22Rv1 (cell line): Measurements from ENCODE around the gene PDLIM5.

Source experiments
- H3K27ac ChIP-seq: fragments of 450-650 bp; 2 replicates; pipeline ENCODE4 v1.5.1; 2017
- ZFX ChIP-seq: fragments of 450-650 bp; IDR thresholded peaks from 2 replicates; pipeline ENCODE4 v1.6.1; 2017; ENCODE audit warnings: antibody characterized with exemption, borderline replicate concordance
- TF ChIP-seq, protein P1 (sequence below): fragments of 450-650 bp; IDR thresholded peaks from 2 replicates; pipeline ENCODE4 v1.5.1; 2017; ENCODE audit warnings: mild to moderate bottlenecking

The PDLIM5 gene

DNA sequence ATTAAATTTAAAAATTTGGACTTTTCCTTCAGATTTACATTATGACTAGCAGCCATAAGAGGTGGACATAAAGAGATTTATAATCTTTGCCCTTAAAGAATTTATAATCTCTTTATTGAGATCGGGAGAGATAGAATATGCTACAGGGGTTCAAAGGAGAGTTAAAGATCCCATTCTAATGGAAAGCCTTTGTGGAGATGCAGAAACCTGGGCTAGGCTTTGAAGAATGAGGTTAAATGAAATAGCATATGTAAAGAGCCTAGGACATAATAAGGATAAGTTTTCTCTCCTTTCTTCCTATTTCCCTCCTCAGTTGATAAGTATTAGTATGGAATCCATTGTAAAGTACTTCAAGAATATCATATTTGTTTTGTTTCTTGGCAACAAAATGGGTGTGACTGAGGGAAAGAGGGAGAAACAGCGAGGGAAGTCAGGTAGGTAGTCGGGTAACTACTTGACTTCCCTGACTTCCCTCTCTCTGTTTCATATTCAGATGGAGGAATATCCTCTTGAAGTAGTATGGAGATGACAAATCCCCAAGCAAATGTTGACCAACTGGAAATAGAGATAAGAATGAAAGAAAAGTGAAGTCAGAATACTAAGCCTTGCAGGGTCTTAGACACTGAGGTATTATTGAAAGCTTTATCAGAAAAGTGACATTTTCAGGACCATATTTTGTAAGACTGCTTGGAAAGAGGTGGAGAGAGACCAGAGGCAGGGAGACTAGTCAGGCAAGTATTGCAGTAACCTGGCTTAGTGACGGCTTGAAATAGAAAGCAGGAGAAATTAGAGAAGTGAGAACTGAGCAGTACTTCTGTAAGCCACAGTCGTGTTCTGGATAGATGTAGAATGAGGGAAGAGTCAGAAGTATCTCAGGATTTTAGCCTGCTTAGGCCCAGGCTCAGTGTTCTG lies 82.9 kb downstream of the PDLIM5 start:
- H3K27ac ChIP-seq: no peak overlapping the region

DNA sequence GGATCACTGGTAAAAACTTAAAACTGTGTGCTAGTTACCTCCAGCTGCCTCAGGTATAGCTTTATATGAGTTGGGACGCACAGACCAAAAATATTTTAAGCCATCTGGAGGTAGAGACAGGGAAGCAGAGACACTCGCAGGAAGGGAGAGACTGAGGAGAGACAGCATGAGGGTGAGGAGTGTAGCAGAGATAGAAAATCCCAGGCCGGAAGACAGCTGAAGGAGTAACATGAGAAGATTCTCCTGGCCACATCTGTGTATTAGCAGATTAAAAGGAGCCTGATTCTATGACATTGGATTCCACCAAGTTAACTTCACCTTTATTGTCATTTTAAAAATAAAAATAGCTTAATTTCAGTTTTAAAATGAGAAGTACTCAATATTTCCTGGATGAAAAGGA lies 84.3 kb downstream of the PDLIM5 start:
- TF ChIP-seq, protein P1, sequence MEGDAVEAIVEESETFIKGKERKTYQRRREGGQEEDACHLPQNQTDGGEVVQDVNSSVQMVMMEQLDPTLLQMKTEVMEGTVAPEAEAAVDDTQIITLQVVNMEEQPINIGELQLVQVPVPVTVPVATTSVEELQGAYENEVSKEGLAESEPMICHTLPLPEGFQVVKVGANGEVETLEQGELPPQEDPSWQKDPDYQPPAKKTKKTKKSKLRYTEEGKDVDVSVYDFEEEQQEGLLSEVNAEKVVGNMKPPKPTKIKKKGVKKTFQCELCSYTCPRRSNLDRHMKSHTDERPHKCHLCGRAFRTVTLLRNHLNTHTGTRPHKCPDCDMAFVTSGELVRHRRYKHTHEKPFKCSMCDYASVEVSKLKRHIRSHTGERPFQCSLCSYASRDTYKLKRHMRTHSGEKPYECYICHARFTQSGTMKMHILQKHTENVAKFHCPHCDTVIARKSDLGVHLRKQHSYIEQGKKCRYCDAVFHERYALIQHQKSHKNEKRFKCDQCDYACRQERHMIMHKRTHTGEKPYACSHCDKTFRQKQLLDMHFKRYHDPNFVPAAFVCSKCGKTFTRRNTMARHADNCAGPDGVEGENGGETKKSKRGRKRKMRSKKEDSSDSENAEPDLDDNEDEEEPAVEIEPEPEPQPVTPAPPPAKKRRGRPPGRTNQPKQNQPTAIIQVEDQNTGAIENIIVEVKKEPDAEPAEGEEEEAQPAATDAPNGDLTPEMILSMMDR: no peak
- no peak for TF ChIP-seq ZFX
- no peak overlapping the region for H3K27ac ChIP-seq

More for the DNA sequence above, 82.9 kb downstream of the PDLIM5 start:
- TF ChIP-seq, protein P1: no peak
- TF ChIP-seq ZFX: no peak

DNA sequence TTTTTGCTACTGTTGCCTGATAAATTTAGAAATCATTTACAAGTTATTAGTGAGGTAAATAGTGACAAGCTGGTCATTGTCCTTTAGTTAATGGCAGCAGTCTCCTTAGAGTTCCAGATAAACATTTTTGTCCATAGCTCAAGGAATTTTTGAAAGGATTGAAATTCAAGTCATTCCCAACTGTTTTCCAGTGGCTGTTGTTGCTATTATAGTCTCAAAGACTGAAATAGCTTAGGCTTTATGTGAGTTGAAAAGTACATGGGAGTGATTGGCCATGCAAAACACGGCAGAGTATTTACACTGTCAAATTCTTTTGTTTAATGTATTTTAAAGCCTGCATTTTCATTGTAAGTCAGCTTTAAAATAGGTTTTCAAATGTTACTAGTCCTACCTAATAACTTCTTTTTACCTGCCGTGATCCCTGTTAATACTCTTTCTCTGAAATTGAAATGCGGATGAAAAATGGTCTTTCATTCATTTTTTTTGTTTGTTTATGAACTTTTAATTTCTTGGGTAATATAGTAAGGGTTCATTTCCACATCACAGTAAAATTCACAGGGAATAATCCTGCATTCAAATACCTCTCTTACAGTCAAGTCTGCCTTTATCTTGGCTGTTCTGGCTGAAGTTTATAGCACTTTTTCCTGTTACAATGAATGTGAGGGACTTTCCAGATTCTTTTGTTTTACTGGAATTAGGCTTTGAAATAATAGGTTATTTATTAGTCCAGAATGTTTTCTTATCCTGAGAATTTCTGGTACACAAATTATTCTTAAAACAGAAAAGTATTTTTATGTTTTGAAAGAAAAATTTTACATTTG lies 85.1 kb downstream of the PDLIM5 start:
- TF ChIP-seq, protein P1: no peak
- TF ChIP-seq ZFX: no peak
- no peak overlapping the region for H3K27ac ChIP-seq

DNA sequence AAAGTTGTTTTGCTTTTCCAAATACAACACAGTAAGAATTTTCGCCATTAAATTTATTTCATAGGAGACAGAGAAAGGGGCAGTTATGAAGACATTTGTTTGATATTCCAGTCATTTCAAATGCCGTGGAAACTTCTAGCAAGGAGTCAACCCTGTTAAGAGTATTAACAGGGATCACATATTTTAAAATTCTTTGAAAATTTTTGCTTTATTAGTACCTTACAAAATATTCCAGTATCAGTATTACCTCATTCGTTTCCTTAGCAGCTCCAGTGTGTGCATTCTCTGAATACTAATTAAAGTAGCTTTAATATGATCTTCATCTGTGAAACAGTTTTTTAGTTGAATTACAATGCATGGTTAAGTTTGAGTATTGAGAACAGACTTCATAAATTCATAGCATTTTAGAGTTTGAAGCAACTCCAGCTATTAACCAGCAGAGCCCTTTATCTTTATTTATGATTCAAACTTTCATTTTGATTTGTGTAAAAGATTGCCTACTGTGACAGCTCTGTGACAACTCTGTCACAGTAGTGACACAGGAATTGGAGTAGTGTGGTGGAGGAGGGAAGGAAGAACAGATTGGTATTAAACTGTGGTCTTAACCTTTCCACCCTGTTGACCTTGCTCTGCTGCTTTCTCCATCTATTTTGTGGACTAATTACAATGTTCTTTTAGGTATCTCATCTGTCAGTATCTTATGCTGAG lies 86.3 kb downstream of the PDLIM5 start:
- TF ChIP-seq ZFX: no peak
- TF ChIP-seq, protein P1: no peak

DNA sequence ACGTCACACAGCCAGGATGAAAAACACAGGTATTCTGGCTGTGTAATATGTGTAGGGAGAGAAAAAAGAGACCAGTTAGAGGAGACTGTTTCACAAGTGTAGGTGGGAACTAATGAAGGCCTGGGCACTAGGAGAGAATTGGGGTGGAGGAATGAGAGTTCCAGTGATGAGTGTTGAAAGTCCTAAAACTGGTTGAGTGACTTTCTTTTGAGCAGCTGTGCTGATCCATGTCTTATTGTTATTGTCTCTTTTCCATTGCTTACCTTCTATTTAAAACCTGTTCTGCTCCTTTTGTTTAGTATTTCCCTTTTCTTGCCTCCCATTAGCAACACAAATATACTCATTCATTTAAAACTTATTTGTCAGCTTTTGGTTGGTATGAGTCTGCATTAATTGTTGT lies 88.7 kb downstream of the PDLIM5 start:
- no peak overlapping the region for H3K27ac ChIP-seq
- TF ChIP-seq, protein P1: no peak
- TF ChIP-seq ZFX: no peak

More for the DNA sequence above, 86.3 kb downstream of the PDLIM5 start:
- no peak overlapping the region for H3K27ac ChIP-seq

DNA sequence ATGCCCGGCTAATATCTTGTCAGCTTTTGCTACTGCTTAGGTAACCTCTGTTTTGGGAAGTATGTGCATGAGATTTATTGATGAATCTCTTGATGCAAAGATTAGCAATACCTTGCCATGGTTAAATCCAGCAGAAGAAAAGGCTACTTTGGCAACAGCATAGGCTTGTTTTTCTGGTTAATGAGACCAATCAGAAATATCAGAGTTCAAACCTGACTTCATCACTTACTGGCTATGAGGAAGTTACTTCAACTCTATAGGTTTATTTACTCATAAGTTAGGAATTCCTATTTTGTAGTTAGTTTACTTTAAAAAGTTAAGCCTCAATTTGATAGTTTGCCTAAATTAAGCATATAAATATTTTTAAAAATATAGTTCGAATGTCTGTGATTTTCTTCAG lies 93.1 kb downstream of the PDLIM5 start:
- TF ChIP-seq, protein P1: no peak
- no peak for TF ChIP-seq ZFX
- no peak overlapping the region for H3K27ac ChIP-seq
